ENCODE data around the gene PHC1. TPM values are rescaled to one million over a fixed set of nuclear protein-coding genes. Genes with fewer than 3 reads are reported as not detected.

PHC1 gene
- total RNA-seq, 4 donors from 2014 or later, result 22.7 to 52.0 (median 42.1) TPM

DNA sequence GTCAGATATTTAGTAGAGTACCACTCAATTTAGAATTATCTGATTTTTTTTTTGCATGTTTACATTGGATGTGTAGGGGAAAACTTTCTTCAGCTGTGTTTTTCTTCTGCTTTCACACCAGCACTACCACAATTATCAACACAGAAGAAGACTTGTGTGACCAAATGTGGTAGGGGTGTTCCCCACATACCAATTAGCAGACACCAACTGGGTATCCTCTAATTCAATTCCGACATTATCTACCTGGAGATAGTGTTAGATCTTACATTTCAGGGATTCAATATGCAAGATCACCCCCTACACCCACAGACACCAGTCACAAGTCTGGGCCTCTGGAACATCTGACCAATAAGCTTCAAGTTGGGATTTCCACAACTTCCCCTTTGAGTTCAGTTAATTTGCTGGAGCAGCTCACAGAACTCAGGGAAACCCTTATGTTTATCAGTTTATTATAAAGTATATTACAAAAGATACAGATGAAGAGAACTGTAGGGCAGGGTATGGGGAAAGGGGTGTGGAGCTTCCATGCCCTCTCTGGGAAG is 71.0 kb downstream of the PHC1 start:
- Histone ChIP-seq H3K36me3 (peaks cover 0 to 5% of the 10 kb centered on the region in 2 donors), H3K9me3 (peaks cover 0 to 8% (median 0%) of the 10 kb centered on the region in 3 donors), H3K27ac (no peak overlapping the region), H3K4me1 (no peaks in the 10 kb centered on the region), H3K27me3 (no peaks in the 10 kb centered on the region), H3K4me3 (no peak overlapping the region)
- no peak for TF ChIP-seq EP300 (IDR thresholded peaks at IDR 0.05)
- no peak for TF ChIP-seq POLR2AphosphoS5 (IDR thresholded peaks at IDR 0.05)
- TF ChIP-seq POLR2A (IDR thresholded peaks at IDR 0.05), result no peak
- TF ChIP-seq, protein P1, sequence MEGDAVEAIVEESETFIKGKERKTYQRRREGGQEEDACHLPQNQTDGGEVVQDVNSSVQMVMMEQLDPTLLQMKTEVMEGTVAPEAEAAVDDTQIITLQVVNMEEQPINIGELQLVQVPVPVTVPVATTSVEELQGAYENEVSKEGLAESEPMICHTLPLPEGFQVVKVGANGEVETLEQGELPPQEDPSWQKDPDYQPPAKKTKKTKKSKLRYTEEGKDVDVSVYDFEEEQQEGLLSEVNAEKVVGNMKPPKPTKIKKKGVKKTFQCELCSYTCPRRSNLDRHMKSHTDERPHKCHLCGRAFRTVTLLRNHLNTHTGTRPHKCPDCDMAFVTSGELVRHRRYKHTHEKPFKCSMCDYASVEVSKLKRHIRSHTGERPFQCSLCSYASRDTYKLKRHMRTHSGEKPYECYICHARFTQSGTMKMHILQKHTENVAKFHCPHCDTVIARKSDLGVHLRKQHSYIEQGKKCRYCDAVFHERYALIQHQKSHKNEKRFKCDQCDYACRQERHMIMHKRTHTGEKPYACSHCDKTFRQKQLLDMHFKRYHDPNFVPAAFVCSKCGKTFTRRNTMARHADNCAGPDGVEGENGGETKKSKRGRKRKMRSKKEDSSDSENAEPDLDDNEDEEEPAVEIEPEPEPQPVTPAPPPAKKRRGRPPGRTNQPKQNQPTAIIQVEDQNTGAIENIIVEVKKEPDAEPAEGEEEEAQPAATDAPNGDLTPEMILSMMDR (IDR thresholded peaks at IDR 0.05), result no peak
- no peak for ATAC-seq
- WGBS, 2 donors (ENCODE audit: low coverage in 1 of 2), result 89 to 92% methylated on average over 1 of the region's 1 CpG

DNA sequence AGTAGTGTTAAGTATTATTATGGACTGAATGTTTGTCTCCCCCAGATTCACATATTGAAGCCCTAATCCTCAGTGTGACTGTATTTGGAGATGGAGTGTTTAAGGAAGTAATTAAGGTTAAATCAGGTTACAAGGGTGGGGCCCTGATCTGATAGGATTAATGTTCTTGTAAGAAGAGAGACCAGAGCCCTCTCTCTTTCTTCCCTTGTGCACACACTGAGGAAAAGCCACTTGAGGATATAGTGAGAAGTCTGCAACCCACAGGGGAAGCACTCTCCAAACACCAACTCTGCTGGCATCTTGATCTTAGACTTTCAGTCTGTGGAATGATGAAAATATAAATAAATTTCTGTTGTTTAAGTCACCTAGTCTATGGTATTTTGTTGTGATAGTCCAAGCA is 72.9 kb downstream of the PHC1 start:
- Histone ChIP-seq H3K27me3 (no peaks in the 10 kb centered on the region), H3K9me3 (no peaks in the 10 kb centered on the region), H3K36me3 (no peaks in the 10 kb centered on the region), H3K27ac (no peak overlapping the region), H3K4me3 (no peak overlapping the region), H3K4me1 (no peaks in the 10 kb centered on the region)
- TF ChIP-seq, protein P1 (IDR thresholded peaks at IDR 0.05), result no peak
- TF ChIP-seq POLR2A (IDR thresholded peaks at IDR 0.05) (no peak), EP300 (IDR thresholded peaks at IDR 0.05) (no peak), POLR2AphosphoS5 (IDR thresholded peaks at IDR 0.05) (no peak)
- ATAC-seq, result no peak

DNA sequence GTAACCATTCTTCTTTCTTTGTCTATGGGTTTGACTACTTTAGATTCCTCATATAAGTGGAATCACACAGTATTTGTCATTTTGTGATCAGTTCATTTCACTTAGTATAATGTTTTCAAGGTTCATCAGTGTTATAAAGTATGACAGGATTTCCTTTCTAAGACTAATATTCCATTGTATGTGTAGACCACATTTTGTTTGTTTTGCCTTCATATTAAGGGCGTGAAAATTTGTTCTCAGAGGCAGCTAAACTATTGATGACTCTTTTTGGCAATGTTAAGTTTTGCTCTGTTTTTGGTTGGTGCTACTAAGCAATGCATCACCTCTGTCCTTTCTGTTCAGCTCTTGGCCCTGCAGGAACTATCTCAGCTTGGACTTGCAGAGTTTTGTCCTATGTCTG is 73.4 kb downstream of the PHC1 start:
- Histone ChIP-seq H3K27ac (no peak overlapping the region), H3K4me3 (no peak overlapping the region), H3K27me3 (no peaks in the 10 kb centered on the region), H3K4me1 (no peaks in the 10 kb centered on the region), H3K9me3 (no peaks in the 10 kb centered on the region), H3K36me3 (no peaks in the 10 kb centered on the region)
- no peak for TF ChIP-seq POLR2A (IDR thresholded peaks at IDR 0.05)
- TF ChIP-seq, protein P1 (IDR thresholded peaks at IDR 0.05), result no peak
- 44 to 67% methylated on average over 1 of the region's 1 CpG for WGBS, 2 donors (ENCODE audit: low coverage in 1 of 2)
- ATAC-seq, result no peak

DNA sequence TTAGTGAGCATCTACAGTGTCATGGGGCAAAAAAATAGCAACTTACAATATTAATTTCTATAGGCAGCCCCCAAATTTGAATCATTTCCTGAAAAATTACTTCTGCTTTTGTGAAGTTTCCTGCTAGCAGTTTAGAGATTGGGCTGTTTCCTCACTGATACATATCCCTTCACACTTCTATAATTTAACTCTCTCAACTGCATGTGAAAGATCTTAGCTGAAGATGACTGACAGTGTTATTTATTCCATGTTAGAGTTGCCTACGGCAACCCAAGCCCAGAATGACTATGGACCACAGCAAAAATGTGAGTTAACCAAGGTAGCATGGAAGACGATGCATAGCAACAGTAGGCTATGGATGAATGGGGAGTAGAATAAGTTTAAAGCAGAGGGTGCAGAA is 75.1 kb downstream of the PHC1 start, which contains the start of gene KLRG1:
Gene KLRG1, plus strand, starts transcription at position 134 of the 400 bp plus-strand sequence. Its CDS starts 90 bp downstream, at position 224.
- H3K27me3 ChIP-seq, result no peaks in the 10 kb centered on the region
- no peaks in the 10 kb centered on the region for H3K4me1 ChIP-seq
- 76 to 88% methylated on average over 2 of the region's 2 CpGs for WGBS, 2 donors (ENCODE audit: low coverage in 1 of 2)
- ATAC-seq, result no peak
- H3K4me3 ChIP-seq, result no peak within 1 kb of the TSS
- TF ChIP-seq POLR2A (IDR thresholded peaks at IDR 0.05), result no peak
- TF ChIP-seq EP300 (IDR thresholded peaks at IDR 0.05), result no peak
- H3K36me3 ChIP-seq, result no peaks in the 10 kb centered on the region
- no peaks in the 10 kb centered on the region for H3K9me3 ChIP-seq
- H3K27ac ChIP-seq, result no peak within 1 kb of the TSS

Other genes with a start within 250 kb of the PHC1 start
- 10 to 100 TPM; 36.5 to 49.7 (median 43.5) TPM for gene RIMKLB, start 216.5 kb upstream of the PHC1 start, total RNA-seq
- gene A2ML1, start 91.9 kb upstream of the PHC1 start, total RNA-seq, result 10 to 100 TPM in 1 of 4 donors, 1 to 10 TPM in 2, under 1 TPM in 1; 0.40 to 17.1 (median 2.4) TPM
- gene M6PR, start 35.1 kb downstream of the PHC1 start, total RNA-seq, result 100 to 1,000 TPM in 1 of 4 donors, 10 to 100 TPM in 3; 79.5 to 105 (median 90.2) TPM
- gene KLRG1, start 75.0 kb downstream of the PHC1 start, total RNA-seq, result 1 to 10 TPM in 2 of 4 donors, under 1 TPM in 1, not detected in 1; 0.45 to 5.7 (median 1.6) TPM
- 100 to 1,000 TPM; 268 to 632 (median 588) TPM for gene A2M, start 201.4 kb downstream of the PHC1 start, total RNA-seq